ENCODE measurements around the gene SATB1.

DNA sequence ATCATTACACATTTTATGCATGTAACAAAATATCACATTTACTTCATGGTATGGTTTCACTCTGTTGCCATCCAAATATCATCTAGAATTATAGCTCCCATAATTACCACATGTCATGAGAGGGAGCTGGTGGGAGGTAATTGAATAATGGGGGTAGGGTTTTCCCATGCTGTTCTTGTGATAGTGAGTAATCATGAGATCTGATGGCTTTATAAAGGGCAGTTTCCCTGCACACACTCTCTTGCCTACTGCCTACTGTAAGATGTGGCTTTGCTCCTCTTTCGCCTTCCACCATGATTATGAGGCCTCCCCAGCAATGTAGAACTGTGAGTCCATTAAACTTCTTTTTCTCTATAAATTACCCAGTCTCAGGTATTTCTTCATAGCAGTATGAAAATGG, 123.4 kb downstream of the SATB1 start:
- TF ChIP-seq OSR1 (CRISPR knock-in tag; IDR thresholded peaks at IDR 0.05) (no peak), TOX (CRISPR knock-in tag; IDR thresholded peaks at IDR 0.05; ENCODE audit: borderline replicate concordance) (no peak), SNAI2 (CRISPR knock-in tag; IDR thresholded peaks at IDR 0.05) (no peak), ESRRG (CRISPR knock-in tag; IDR thresholded peaks at IDR 0.05) (no peak), ARNTL (CRISPR knock-in tag; IDR thresholded peaks at IDR 0.05; ENCODE audit: borderline replicate concordance, low read depth) (no peak), RARB (CRISPR knock-in tag; IDR thresholded peaks at IDR 0.05) (no peak), ZFP3 (CRISPR knock-in tag; IDR thresholded peaks at IDR 0.05) (no peak), ZNF8 (CRISPR knock-in tag; IDR thresholded peaks at IDR 0.05) (no peak)
- TF ChIP-seq, protein P1, sequence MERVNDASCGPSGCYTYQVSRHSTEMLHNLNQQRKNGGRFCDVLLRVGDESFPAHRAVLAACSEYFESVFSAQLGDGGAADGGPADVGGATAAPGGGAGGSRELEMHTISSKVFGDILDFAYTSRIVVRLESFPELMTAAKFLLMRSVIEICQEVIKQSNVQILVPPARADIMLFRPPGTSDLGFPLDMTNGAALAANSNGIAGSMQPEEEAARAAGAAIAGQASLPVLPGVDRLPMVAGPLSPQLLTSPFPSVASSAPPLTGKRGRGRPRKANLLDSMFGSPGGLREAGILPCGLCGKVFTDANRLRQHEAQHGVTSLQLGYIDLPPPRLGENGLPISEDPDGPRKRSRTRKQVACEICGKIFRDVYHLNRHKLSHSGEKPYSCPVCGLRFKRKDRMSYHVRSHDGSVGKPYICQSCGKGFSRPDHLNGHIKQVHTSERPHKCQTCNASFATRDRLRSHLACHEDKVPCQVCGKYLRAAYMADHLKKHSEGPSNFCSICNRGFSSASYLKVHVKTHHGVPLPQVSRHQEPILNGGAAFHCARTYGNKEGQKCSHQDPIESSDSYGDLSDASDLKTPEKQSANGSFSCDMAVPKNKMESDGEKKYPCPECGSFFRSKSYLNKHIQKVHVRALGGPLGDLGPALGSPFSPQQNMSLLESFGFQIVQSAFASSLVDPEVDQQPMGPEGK (CRISPR knock-in tag; IDR thresholded peaks at IDR 0.05; ENCODE audit: borderline replicate concordance), result no peak
- TF ChIP-seq, protein P2, sequence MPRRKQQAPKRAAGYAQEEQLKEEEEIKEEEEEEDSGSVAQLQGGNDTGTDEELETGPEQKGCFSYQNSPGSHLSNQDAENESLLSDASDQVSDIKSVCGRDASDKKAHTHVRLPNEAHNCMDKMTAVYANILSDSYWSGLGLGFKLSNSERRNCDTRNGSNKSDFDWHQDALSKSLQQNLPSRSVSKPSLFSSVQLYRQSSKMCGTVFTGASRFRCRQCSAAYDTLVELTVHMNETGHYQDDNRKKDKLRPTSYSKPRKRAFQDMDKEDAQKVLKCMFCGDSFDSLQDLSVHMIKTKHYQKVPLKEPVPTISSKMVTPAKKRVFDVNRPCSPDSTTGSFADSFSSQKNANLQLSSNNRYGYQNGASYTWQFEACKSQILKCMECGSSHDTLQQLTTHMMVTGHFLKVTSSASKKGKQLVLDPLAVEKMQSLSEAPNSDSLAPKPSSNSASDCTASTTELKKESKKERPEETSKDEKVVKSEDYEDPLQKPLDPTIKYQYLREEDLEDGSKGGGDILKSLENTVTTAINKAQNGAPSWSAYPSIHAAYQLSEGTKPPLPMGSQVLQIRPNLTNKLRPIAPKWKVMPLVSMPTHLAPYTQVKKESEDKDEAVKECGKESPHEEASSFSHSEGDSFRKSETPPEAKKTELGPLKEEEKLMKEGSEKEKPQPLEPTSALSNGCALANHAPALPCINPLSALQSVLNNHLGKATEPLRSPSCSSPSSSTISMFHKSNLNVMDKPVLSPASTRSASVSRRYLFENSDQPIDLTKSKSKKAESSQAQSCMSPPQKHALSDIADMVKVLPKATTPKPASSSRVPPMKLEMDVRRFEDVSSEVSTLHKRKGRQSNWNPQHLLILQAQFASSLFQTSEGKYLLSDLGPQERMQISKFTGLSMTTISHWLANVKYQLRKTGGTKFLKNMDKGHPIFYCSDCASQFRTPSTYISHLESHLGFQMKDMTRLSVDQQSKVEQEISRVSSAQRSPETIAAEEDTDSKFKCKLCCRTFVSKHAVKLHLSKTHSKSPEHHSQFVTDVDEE (CRISPR knock-in tag; IDR thresholded peaks at IDR 0.05), result no peak
